ENCODE results near the gene NUP62. TPM values are rescaled to one million over a fixed set of nuclear protein-coding genes. Genes with fewer than 3 reads are reported as not detected.
"Not testable (repeated sequence)": the region's sequence is repeated elsewhere in the genome, so short reads cannot be mapped to it uniquely, and the experiment has no call there.

NUP62 gene
- total and polyA plus RNA-seq, 2 experiments from 2014 or later, result 55.5 to 99.4 TPM

DNA sequence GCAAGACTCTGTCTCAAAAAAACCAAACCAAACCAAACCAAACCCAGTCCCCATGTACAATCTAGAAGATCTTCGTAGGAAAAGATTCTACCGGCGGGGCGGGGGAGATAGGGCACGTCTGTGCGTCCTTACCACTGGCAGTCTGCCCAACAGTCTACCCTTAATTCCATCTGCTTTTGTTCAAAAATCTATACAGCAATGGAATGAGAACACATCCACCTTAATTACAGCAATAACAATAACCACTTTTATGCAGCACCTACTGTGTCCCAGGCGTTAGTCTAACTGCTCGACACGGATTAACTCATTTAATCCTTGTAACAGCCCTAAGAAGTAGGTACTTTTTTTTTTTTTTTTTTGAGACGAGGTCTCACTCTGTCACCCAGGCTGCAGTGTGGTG is 2.8 kb downstream of the NUP62 start:
- Mint-ChIP-seq H3K4me3 (no peak overlapping the region), H3K27me3 (ENCODE audit: insufficient read depth, low read depth, poor library complexity) (peaks cover 36% of the 10 kb centered on the region), H3K9me3 (peaks cover 10% of the 10 kb centered on the region), H3K27ac (no peak overlapping the region), H3K4me1 (peaks cover 49% of the 10 kb centered on the region), H3K36me3 (ENCODE audit: low read depth) (peaks cover 89% of the 10 kb centered on the region)
- ATAC-seq, result no peak
- TF ChIP-seq POLR2AphosphoS5 (IDR thresholded peaks at IDR 0.05; ENCODE audit: low read depth) (no peak), STAT1 (IDR thresholded peaks at IDR 0.05; ENCODE audit: unreplicated experiment) (no peak)
- Histone ChIP-seq H3K9me2 (ENCODE audit: insufficient read depth) (no peaks in the 10 kb centered on the region), H2AFZ (no peak overlapping the region), H3K4me1 (ENCODE audit: insufficient read depth) (peaks cover 15% of the 10 kb centered on the region), H3K4me2 (no peak overlapping the region), H4K20me1 (replicated peaks; ENCODE audit: insufficient read depth) (peaks cover 42% of the 10 kb centered on the region), H3K36me3 (ENCODE audit: insufficient read depth) (peaks cover 17% of the 10 kb centered on the region), H3F3A (replicated peaks; ENCODE audit: low read depth) (peaks cover 4% of the 10 kb centered on the region), H3K79me2 (replicated peaks; ENCODE audit: insufficient read depth) (peaks cover 78% of the 10 kb centered on the region), H3K27ac (ENCODE audit: low read depth) (0 out of 2 replicates have a peak overlapping the region, but pooled peaks have one; percentile 14), H3K4me3 (no peak overlapping the region), H3K27me3 (ENCODE audit: insufficient read depth) (no peaks in the 10 kb centered on the region)
- DNase-seq (ENCODE audit: low spot score), result no peak

DNA sequence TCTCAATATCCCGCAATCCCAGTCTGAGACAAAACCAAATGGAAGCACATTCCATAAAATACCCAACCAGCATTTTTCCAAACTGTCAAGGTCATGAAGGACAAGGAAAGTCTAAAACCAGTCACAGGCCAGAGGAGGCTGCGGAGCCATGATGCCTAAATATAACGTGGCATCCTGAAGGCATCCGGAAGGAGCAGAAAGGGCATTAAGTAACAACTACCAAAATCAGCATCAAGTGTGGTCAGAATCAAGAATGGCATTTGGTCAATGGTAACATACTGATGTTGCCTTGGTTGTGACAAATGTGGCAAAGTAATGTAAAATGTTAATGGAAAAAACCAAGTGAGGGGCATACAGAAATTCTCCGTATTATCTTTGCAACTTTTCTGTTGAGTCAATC is 3.8 kb downstream of the NUP62 start:
- Mint-ChIP-seq H3K4me1 (peaks cover 55% of the 10 kb centered on the region), H3K36me3 (ENCODE audit: low read depth) (peaks cover 90% of the 10 kb centered on the region), H3K27ac (peak overlapping the region; percentile 76), H3K9me3 (peaks cover 10% of the 10 kb centered on the region), H3K4me3 (peak overlapping the region; percentile 12; the same call in 1 of the 3 replicates), H3K27me3 (ENCODE audit: insufficient read depth, low read depth, poor library complexity) (peaks cover 41% of the 10 kb centered on the region)
- no peak for ATAC-seq
- Histone ChIP-seq H2AFZ (no peak overlapping the region), H3K4me2 (no peak overlapping the region), H3K4me1 (ENCODE audit: insufficient read depth) (peaks cover 15% of the 10 kb centered on the region), H3K27me3 (ENCODE audit: insufficient read depth) (no peaks in the 10 kb centered on the region), H3K4me3 (no peak overlapping the region), H3K79me2 (replicated peaks; ENCODE audit: insufficient read depth) (peaks cover 88% of the 10 kb centered on the region), H3K27ac (ENCODE audit: low read depth) (peak overlapping the region; percentile 66; the same call in 1 of the 2 replicates), H3K36me3 (ENCODE audit: insufficient read depth) (peaks cover 17% of the 10 kb centered on the region), H4K20me1 (replicated peaks; ENCODE audit: insufficient read depth) (peaks cover 50% of the 10 kb centered on the region), H3F3A (replicated peaks; ENCODE audit: low read depth) (peaks cover 4% of the 10 kb centered on the region), H3K9me2 (ENCODE audit: insufficient read depth) (no peaks in the 10 kb centered on the region)
- DNase-seq (ENCODE audit: low spot score), result no peak
- TF ChIP-seq EZH2 (IDR thresholded peaks at IDR 0.05; ENCODE audit: low read depth, unreplicated experiment), result no peak
- TF ChIP-seq, protein P1, sequence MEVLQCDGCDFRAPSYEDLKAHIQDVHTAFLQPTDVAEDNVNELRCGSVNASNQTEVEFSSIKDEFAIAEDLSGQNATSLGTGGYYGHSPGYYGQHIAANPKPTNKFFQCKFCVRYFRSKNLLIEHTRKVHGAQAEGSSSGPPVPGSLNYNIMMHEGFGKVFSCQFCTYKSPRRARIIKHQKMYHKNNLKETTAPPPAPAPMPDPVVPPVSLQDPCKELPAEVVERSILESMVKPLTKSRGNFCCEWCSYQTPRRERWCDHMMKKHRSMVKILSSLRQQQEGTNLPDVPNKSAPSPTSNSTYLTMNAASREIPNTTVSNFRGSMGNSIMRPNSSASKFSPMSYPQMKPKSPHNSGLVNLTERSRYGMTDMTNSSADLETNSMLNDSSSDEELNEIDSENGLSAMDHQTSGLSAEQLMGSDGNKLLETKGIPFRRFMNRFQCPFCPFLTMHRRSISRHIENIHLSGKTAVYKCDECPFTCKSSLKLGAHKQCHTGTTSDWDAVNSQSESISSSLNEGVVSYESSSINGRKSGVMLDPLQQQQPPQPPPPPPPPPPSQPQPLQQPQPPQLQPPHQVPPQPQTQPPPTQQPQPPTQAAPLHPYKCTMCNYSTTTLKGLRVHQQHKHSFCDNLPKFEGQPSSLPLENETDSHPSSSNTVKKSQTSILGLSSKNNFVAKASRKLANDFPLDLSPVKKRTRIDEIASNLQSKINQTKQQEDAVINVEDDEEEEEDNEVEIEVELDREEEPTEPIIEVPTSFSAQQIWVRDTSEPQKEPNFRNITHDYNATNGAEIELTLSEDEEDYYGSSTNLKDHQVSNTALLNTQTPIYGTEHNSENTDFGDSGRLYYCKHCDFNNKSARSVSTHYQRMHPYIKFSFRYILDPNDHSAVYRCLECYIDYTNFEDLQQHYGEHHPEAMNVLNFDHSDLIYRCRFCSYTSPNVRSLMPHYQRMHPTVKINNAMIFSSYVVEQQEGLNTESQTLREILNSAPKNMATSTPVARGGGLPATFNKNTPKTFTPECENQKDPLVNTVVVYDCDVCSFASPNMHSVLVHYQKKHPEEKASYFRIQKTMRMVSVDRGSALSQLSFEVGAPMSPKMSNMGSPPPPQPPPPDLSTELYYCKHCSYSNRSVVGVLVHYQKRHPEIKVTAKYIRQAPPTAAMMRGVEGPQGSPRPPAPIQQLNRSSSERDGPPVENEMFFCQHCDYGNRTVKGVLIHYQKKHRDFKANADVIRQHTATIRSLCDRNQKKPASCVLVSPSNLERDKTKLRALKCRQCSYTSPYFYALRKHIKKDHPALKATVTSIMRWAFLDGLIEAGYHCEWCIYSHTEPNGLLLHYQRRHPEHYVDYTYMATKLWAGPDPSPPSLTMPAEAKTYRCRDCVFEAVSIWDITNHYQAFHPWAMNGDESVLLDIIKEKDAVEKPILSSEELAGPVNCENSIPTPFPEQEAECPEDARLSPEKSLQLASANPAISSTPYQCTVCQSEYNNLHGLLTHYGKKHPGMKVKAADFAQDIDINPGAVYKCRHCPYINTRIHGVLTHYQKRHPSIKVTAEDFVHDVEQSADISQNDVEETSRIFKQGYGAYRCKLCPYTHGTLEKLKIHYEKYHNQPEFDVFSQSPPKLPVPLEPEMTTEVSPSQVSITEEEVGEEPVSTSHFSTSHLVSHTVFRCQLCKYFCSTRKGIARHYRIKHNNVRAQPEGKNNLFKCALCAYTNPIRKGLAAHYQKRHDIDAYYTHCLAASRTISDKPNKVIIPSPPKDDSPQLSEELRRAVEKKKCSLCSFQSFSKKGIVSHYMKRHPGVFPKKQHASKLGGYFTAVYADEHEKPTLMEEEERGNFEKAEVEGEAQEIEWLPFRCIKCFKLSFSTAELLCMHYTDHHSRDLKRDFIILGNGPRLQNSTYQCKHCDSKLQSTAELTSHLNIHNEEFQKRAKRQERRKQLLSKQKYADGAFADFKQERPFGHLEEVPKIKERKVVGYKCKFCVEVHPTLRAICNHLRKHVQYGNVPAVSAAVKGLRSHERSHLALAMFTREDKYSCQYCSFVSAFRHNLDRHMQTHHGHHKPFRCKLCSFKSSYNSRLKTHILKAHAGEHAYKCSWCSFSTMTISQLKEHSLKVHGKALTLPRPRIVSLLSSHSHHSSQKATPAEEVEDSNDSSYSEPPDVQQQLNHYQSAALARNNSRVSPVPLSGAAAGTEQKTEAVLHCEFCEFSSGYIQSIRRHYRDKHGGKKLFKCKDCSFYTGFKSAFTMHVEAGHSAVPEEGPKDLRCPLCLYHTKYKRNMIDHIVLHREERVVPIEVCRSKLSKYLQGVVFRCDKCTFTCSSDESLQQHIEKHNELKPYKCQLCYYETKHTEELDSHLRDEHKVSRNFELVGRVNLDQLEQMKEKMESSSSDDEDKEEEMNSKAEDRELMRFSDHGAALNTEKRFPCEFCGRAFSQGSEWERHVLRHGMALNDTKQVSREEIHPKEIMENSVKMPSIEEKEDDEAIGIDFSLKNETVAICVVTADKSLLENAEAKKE (CRISPR knock-in tag; IDR thresholded peaks at IDR 0.05), result no peak
- no peak for TF ChIP-seq EZH2phosphoT487 (IDR thresholded peaks at IDR 0.05; ENCODE audit: unreplicated experiment)
- TF ChIP-seq ZNF331 (CRISPR knock-in tag; IDR thresholded peaks at IDR 0.05; ENCODE audit: low read depth), result no peak

DNA sequence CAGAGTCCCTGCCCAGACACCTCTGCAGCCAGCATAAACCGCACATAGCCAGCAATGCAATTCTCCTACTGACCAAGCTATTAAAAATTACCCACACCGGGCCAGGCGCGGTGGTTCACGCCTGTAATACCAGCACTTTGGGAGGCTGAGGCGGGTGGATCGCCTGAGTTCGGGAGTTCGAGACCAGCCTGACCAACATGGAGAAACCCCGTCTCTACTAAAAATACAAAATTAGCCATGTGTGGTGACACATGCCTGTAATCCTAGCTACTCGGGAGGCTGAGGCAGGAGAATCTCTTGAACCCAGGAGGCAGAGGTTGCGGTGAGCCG is 4.5 kb downstream of the NUP62 start:
- not testable (repeated sequence) for H3F3A ChIP-seq (replicated peaks; ENCODE audit: low read depth); ATAC-seq; H3K27me3 ChIP-seq (ENCODE audit: insufficient read depth); H3K4me2 ChIP-seq; H2AFZ ChIP-seq; H3K9me2 ChIP-seq (ENCODE audit: insufficient read depth); H3K4me3 Mint-ChIP-seq; H3K4me3 ChIP-seq; DNase-seq (ENCODE audit: low spot score)
- peak overlapping the region; percentile 95; the same call in 1 of the 2 replicates for H3K27ac Mint-ChIP-seq
- H3K9me3 Mint-ChIP-seq, result peaks cover 10% of the 10 kb centered on the region
- Histone ChIP-seq H3K27ac (ENCODE audit: low read depth) (peak overlapping the region; percentile 66; the same call in 1 of the 2 replicates), H3K4me1 (ENCODE audit: insufficient read depth) (peaks cover 15% of the 10 kb centered on the region), H4K20me1 (replicated peaks; ENCODE audit: insufficient read depth) (peaks cover 57% of the 10 kb centered on the region), H3K36me3 (ENCODE audit: insufficient read depth) (peaks cover 17% of the 10 kb centered on the region), H3K79me2 (replicated peaks; ENCODE audit: insufficient read depth) (peaks cover 94% of the 10 kb centered on the region)
- peaks cover 88% of the 10 kb centered on the region for H3K36me3 Mint-ChIP-seq (ENCODE audit: low read depth)
- peaks cover 40% of the 10 kb centered on the region for H3K27me3 Mint-ChIP-seq (ENCODE audit: insufficient read depth, low read depth, poor library complexity)
- peaks cover 53% of the 10 kb centered on the region for H3K4me1 Mint-ChIP-seq
